Activated naive CD8-positive, alpha-beta T cell treated with anti-CD3 and anti-CD28 coated beads for 36 hours (primary cell): ENCODE results near the gene SMAD6. TPM values are rescaled to one million over a fixed set of nuclear protein-coding genes. Genes with fewer than 3 reads are reported as not detected.
"Not testable (repeated sequence)": the region's sequence is repeated elsewhere in the genome, so short reads cannot be mapped to it uniquely, and the experiment has no call there.

Experiments used
- DNase-seq: peaks from one replicate; pipeline ENCODE4 v3.0.0; 2021
- H3K27ac Mint-ChIP-seq: one replicate; pipeline ENCODE4 v1.8.0; 2022; ENCODE audit warnings: mild to moderate bottlenecking, moderate library complexity, mixed read lengths
- H3K27me3 Mint-ChIP-seq: one replicate; pipeline ENCODE4 v1.8.0; 2022; ENCODE audit warnings: mild to moderate bottlenecking, mixed read lengths
- H3K36me3 Mint-ChIP-seq: one replicate; pipeline ENCODE4 v1.8.0; 2021; ENCODE audit warnings: mild to moderate bottlenecking, mixed read lengths
- H3K4me1 Mint-ChIP-seq: one replicate; pipeline ENCODE4 v1.8.0; 2021; ENCODE audit warnings: mixed read lengths
- H3K4me3 Mint-ChIP-seq: one replicate; pipeline ENCODE4 v1.8.0; 2022; ENCODE audit warnings: mild to moderate bottlenecking, moderate library complexity, mixed read lengths
- H3K9me3 Mint-ChIP-seq: one replicate; pipeline ENCODE4 v1.8.0; 2022; ENCODE audit warnings: mixed read lengths
- total RNA-seq, 2 experiments: library from RNA; stranded (reverse); gene quantifications; one replicate each; pipeline ENCODE4 v1.2.3, GENCODE V29; 2021

SMAD6 gene
- total RNA-seq, 2 experiments from 2014 or later = 0.04 to 0.10 TPM

- Mint-ChIP-seq H3K4me1 (peaks cover 10% of the 10 kb centered on the region), H3K36me3 (no peaks in the 10 kb centered on the region), H3K27ac (no peak overlapping the region), H3K27me3 (no peaks in the 10 kb centered on the region), H3K4me3 (no peak overlapping the region), H3K9me3 (no peaks in the 10 kb centered on the region)
- no peak for DNase-seq
Measured at GRCh38 chr15:66747223-66747622, 45.2 kb downstream of the SMAD6 start.

- Mint-ChIP-seq H3K4me3 (no peak overlapping the region), H3K27me3 (no peaks in the 10 kb centered on the region), H3K36me3 (no peaks in the 10 kb centered on the region), H3K4me1 (peaks cover 11% of the 10 kb centered on the region), H3K9me3 (no peaks in the 10 kb centered on the region), H3K27ac (no peak overlapping the region)
- DNase-seq = no peak
Measured at GRCh38 chr15:66747886-66748707, 46.1 kb downstream of the SMAD6 start.

- Mint-ChIP-seq H3K4me1 (peaks cover 11% of the 10 kb centered on the region), H3K27ac (no peak overlapping the region), H3K4me3 (no peak overlapping the region), H3K27me3 (no peaks in the 10 kb centered on the region), H3K9me3 (no peaks in the 10 kb centered on the region), H3K36me3 (no peaks in the 10 kb centered on the region)
- no peak for DNase-seq
Measured at GRCh38 chr15:66748708-66749035, 46.6 kb downstream of the SMAD6 start.

GRCh38 chr15:66749841-66750575 is 48.0 kb downstream of the SMAD6 start:
- no peaks in the 10 kb centered on the region for H3K36me3 Mint-ChIP-seq
- no peaks in the 10 kb centered on the region for H3K27me3 Mint-ChIP-seq
- H3K4me1 Mint-ChIP-seq = peaks cover 16% of the 10 kb centered on the region
- no peak for DNase-seq
- H3K9me3 Mint-ChIP-seq = peaks cover under 1% of the 10 kb centered on the region
- H3K27ac Mint-ChIP-seq = no peak overlapping the region
- H3K4me3 Mint-ChIP-seq = no peak overlapping the region

GRCh38 chr15:66750609-66751008 is 48.6 kb downstream of the SMAD6 start:
- H3K36me3 Mint-ChIP-seq = no peaks in the 10 kb centered on the region
- DNase-seq = no peak
- no peak overlapping the region for H3K4me3 Mint-ChIP-seq
- peaks cover 16% of the 10 kb centered on the region for H3K4me1 Mint-ChIP-seq
- H3K27me3 Mint-ChIP-seq = no peaks in the 10 kb centered on the region
- H3K27ac Mint-ChIP-seq = no peak overlapping the region
- H3K9me3 Mint-ChIP-seq = peaks cover 4% of the 10 kb centered on the region

GRCh38 chr15:66751579-66751978 is 49.5 kb downstream of the SMAD6 start:
- no peaks in the 10 kb centered on the region for H3K27me3 Mint-ChIP-seq
- peaks cover 16% of the 10 kb centered on the region for H3K4me1 Mint-ChIP-seq
- H3K4me3 Mint-ChIP-seq = no peak overlapping the region
- peaks cover 4% of the 10 kb centered on the region for H3K9me3 Mint-ChIP-seq
- H3K36me3 Mint-ChIP-seq = no peaks in the 10 kb centered on the region
- H3K27ac Mint-ChIP-seq = no peak overlapping the region
- DNase-seq = peak; percentile 8

GRCh38 chr15:66752078-66752477 is 50.0 kb downstream of the SMAD6 start:
- H3K4me3 Mint-ChIP-seq = no peak overlapping the region
- H3K36me3 Mint-ChIP-seq = no peaks in the 10 kb centered on the region
- no peak for DNase-seq
- no peaks in the 10 kb centered on the region for H3K27me3 Mint-ChIP-seq
- H3K4me1 Mint-ChIP-seq = peaks cover 16% of the 10 kb centered on the region
- H3K27ac Mint-ChIP-seq = no peak overlapping the region
- peaks cover 4% of the 10 kb centered on the region for H3K9me3 Mint-ChIP-seq

- Mint-ChIP-seq H3K4me3 (no peak overlapping the region), H3K27ac (no peak overlapping the region), H3K27me3 (no peaks in the 10 kb centered on the region), H3K4me1 (peaks cover 16% of the 10 kb centered on the region), H3K36me3 (no peaks in the 10 kb centered on the region), H3K9me3 (peaks cover 4% of the 10 kb centered on the region)
- DNase-seq = no peak
Measured at GRCh38 chr15:66753687-66754377, 51.8 kb downstream of the SMAD6 start.

- H3K27ac Mint-ChIP-seq = no peak overlapping the region
- no peaks in the 10 kb centered on the region for H3K36me3 Mint-ChIP-seq
- no peaks in the 10 kb centered on the region for H3K27me3 Mint-ChIP-seq
- peaks cover 16% of the 10 kb centered on the region for H3K4me1 Mint-ChIP-seq
- peaks cover 4% of the 10 kb centered on the region for H3K9me3 Mint-ChIP-seq
- DNase-seq = no peak
- H3K4me3 Mint-ChIP-seq = no peak overlapping the region
Measured at GRCh38 chr15:66754789-66755188, 52.8 kb downstream of the SMAD6 start.

GRCh38 chr15:66755298-66756068 is 53.4 kb downstream of the SMAD6 start:
- Mint-ChIP-seq H3K27ac (no peak overlapping the region), H3K9me3 (peaks cover 4% of the 10 kb centered on the region), H3K36me3 (no peaks in the 10 kb centered on the region), H3K4me1 (peaks cover 15% of the 10 kb centered on the region), H3K27me3 (no peaks in the 10 kb centered on the region), H3K4me3 (no peak overlapping the region)
- DNase-seq = no peak

GRCh38 chr15:66756295-66756694 is 54.3 kb downstream of the SMAD6 start:
- Mint-ChIP-seq H3K27me3 (no peaks in the 10 kb centered on the region), H3K9me3 (peaks cover 4% of the 10 kb centered on the region), H3K4me3 (no peak overlapping the region), H3K27ac (no peak overlapping the region), H3K36me3 (no peaks in the 10 kb centered on the region), H3K4me1 (peaks cover 14% of the 10 kb centered on the region)
- DNase-seq = no peak

GRCh38 chr15:66757030-66757429 is 55.0 kb downstream of the SMAD6 start:
- Mint-ChIP-seq H3K36me3 (no peaks in the 10 kb centered on the region), H3K9me3 (peaks cover 4% of the 10 kb centered on the region), H3K27ac (no peak overlapping the region), H3K4me3 (no peak overlapping the region), H3K27me3 (peaks cover 5% of the 10 kb centered on the region), H3K4me1 (peaks cover 8% of the 10 kb centered on the region)
- no peak for DNase-seq

GRCh38 chr15:66757521-66757920 is 55.5 kb downstream of the SMAD6 start:
- Mint-ChIP-seq H3K27ac (no peak overlapping the region), H3K4me1 (peaks cover 5% of the 10 kb centered on the region), H3K9me3 (peaks cover 4% of the 10 kb centered on the region), H3K27me3 (peaks cover 10% of the 10 kb centered on the region), H3K36me3 (no peaks in the 10 kb centered on the region), H3K4me3 (no peak overlapping the region)
- DNase-seq = no peak

GRCh38 chr15:66758217-66758616 is 56.2 kb downstream of the SMAD6 start:
- not testable (repeated sequence) for H3K27ac Mint-ChIP-seq, H3K4me1 Mint-ChIP-seq, H3K4me3 Mint-ChIP-seq, H3K36me3 Mint-ChIP-seq, DNase-seq, H3K9me3 Mint-ChIP-seq
- H3K27me3 Mint-ChIP-seq = peaks cover 15% of the 10 kb centered on the region

- H3K4me1 Mint-ChIP-seq = peaks cover 4% of the 10 kb centered on the region
- DNase-seq = no peak
- H3K36me3 Mint-ChIP-seq = no peaks in the 10 kb centered on the region
- H3K27ac Mint-ChIP-seq = no peak overlapping the region
- peaks cover 18% of the 10 kb centered on the region for H3K27me3 Mint-ChIP-seq
- no peak overlapping the region for H3K4me3 Mint-ChIP-seq
- H3K9me3 Mint-ChIP-seq = peaks cover 4% of the 10 kb centered on the region
Measured at GRCh38 chr15:66758844-66759243, 56.8 kb downstream of the SMAD6 start.
